ENCODE measurements around the gene ESCO1. TPM values are rescaled to one million over a fixed set of nuclear protein-coding genes. Genes with fewer than 3 reads are reported as not detected.

ESCO1 gene
- total and polyA plus RNA-seq, 2 of the 13 experiments (the other 11 are each of a cell fraction or from before 2014, with no cell fraction given), result 6.3 to 19.4 TPM

DNA sequence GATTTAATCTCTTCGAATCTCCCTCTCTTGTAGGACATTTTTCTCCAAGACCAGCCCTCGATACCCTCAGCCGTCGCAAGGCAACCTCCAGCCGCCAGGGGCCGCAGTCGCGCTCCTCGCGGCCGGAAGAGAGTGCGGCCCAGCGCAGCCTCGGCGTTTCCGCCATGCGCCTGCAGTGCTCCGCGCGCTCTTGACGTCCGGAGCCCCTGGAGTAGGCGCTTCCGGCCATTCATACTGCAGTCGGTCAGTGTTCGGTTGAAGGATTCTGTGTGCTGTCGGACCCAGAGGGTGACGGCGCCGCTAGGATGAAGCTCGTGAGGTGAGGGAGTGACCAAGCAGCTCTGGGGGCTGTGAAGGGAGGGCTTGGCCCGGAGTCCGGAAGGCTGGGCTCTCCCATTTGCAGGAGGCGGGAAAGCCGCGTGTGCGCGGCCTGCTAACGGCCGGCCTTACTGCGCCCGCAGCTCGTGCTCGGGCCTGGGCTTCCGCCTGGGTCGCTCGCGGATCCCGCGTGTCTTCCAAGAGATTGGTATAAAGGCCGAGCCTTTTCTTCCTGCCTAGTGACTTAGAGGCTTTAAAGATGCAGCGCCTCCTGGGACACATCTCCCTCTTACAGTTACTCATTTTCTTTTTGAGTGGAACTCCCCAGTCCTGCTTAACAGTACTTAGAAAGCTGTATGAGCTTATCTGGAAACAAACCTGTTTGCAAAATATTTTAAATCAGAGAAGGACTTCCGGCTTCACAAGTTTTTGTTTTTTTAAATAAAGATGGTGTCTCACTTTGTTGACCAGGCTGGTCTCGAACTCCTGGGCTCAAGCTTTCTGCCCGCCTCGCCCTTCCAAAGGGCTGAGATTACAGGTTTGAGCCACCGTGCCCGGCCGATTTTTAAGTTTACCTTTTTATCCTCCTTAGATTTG lies 11.9 kb upstream of the ESCO1 start, which contains the start of gene SNRPD1 (continued):
- TF ChIP-seq, protein P1, sequence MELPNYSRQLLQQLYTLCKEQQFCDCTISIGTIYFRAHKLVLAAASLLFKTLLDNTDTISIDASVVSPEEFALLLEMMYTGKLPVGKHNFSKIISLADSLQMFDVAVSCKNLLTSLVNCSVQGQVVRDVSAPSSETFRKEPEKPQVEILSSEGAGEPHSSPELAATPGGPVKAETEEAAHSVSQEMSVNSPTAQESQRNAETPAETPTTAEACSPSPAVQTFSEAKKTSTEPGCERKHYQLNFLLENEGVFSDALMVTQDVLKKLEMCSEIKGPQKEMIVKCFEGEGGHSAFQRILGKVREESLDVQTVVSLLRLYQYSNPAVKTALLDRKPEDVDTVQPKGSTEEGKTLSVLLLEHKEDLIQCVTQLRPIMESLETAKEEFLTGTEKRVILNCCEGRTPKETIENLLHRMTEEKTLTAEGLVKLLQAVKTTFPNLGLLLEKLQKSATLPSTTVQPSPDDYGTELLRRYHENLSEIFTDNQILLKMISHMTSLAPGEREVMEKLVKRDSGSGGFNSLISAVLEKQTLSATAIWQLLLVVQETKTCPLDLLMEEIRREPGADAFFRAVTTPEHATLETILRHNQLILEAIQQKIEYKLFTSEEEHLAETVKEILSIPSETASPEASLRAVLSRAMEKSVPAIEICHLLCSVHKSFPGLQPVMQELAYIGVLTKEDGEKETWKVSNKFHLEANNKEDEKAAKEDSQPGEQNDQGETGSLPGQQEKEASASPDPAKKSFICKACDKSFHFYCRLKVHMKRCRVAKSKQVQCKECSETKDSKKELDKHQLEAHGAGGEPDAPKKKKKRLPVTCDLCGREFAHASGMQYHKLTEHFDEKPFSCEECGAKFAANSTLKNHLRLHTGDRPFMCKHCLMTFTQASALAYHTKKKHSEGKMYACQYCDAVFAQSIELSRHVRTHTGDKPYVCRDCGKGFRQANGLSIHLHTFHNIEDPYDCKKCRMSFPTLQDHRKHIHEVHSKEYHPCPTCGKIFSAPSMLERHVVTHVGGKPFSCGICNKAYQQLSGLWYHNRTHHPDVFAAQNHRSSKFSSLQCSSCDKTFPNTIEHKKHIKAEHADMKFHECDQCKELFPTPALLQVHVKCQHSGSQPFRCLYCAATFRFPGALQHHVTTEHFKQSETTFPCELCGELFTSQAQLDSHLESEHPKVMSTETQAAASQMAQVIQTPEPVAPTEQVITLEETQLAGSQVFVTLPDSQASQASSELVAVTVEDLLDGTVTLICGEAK (IDR thresholded peaks at IDR 0.05), result peak; percentile 57
- TF ChIP-seq, protein P1 (CRISPR knock-in tag; IDR thresholded peaks at IDR 0.05), result peak; percentile 95
- peak; percentile 99 for TF ChIP-seq ZNF883 (CRISPR knock-in tag; IDR thresholded peaks at IDR 0.05; ENCODE audit: not compliant biosample characterization)
- peak; percentile 88; the same call in 1 of the 2 replicates for TF ChIP-seq KLF13 (CRISPR knock-in tag; IDR thresholded peaks at IDR 0.05)
- TF ChIP-seq, protein P2, sequence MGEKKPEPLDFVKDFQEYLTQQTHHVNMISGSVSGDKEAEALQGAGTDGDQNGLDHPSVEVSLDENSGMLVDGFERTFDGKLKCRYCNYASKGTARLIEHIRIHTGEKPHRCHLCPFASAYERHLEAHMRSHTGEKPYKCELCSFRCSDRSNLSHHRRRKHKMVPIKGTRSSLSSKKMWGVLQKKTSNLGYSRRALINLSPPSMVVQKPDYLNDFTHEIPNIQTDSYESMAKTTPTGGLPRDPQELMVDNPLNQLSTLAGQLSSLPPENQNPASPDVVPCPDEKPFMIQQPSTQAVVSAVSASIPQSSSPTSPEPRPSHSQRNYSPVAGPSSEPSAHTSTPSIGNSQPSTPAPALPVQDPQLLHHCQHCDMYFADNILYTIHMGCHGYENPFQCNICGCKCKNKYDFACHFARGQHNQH (CRISPR knock-in tag; IDR thresholded peaks at IDR 0.05), result peak; percentile 93
- TF ChIP-seq, protein P3, sequence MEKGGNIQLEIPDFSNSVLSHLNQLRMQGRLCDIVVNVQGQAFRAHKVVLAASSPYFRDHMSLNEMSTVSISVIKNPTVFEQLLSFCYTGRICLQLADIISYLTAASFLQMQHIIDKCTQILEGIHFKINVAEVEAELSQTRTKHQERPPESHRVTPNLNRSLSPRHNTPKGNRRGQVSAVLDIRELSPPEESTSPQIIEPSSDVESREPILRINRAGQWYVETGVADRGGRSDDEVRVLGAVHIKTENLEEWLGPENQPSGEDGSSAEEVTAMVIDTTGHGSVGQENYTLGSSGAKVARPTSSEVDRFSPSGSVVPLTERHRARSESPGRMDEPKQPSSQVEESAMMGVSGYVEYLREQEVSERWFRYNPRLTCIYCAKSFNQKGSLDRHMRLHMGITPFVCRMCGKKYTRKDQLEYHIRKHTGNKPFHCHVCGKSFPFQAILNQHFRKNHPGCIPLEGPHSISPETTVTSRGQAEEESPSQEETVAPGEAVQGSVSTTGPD (CRISPR knock-in tag; IDR thresholded peaks at IDR 0.05), result no peak; the same call in 1 of the 2 replicates
- TF ChIP-seq ZNF552 (CRISPR knock-in tag; IDR thresholded peaks at IDR 0.05; ENCODE audit: borderline replicate concordance), result peak; percentile 59; the same call in 1 of the 2 replicates
- 0 out of 2 replicates have a peak, but pooled peaks have one; percentile 42 for TF ChIP-seq FLYWCH1 (CRISPR knock-in tag; IDR thresholded peaks at IDR 0.05)
- no peak for TF ChIP-seq ZFP36 (IDR thresholded peaks at IDR 0.05; ENCODE audit: borderline replicate concordance, low read depth, low read length, partially characterized antibody)
- TF ChIP-seq KLF12 (CRISPR knock-in tag; IDR thresholded peaks at IDR 0.05; ENCODE audit: borderline replicate concordance), result peak; percentile 79
- peak; percentile 99 for TF ChIP-seq DMAP1 (CRISPR knock-in tag; IDR thresholded peaks at IDR 0.05)
- TF ChIP-seq, protein P4, sequence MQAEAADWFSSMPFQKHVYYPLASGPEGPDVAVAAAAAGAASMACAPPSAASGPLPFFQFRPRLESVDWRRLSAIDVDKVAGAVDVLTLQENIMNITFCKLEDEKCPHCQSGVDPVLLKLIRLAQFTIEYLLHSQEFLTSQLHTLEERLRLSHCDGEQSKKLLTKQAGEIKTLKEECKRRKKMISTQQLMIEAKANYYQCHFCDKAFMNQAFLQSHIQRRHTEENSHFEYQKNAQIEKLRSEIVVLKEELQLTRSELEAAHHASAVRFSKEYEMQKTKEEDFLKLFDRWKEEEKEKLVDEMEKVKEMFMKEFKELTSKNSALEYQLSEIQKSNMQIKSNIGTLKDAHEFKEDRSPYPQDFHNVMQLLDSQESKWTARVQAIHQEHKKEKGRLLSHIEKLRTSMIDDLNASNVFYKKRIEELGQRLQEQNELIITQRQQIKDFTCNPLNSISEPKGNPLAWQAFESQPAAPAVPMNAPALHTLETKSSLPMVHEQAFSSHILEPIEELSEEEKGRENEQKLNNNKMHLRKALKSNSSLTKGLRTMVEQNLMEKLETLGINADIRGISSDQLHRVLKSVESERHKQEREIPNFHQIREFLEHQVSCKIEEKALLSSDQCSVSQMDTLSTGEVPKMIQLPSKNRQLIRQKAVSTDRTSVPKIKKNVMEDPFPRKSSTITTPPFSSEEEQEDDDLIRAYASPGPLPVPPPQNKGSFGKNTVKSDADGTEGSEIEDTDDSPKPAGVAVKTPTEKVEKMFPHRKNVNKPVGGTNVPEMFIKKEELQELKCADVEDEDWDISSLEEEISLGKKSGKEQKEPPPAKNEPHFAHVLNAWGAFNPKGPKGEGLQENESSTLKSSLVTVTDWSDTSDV (CRISPR knock-in tag; IDR thresholded peaks at IDR 0.05), result 0 out of 2 replicates have a peak, but pooled peaks have one; percentile 67
